Ovary (tissue), 3 donors: ENCODE results near the gene CLEC10A.
"Not testable (repeated sequence)": the region's sequence is repeated elsewhere in the genome, so short reads cannot be mapped to it uniquely, and the experiment has no call there.

Source experiments
- CTCF ChIP-seq, 3 donors: fragments of 450-650 bp in 2 of 3; fragments of 200-600 bp in 1 of 3; IDR thresholded peaks; one replicate each; pipeline versions ENCODE4 v1.5.1 to v1.8.0; 2016 to 2022; ENCODE audit warnings: antibody characterized with exemption in 3 of 3, mild to moderate bottlenecking in 1 of 3
- EP300 ChIP-seq: sonication (generic); formaldehyde crosslinking; IDR thresholded peaks from one replicate; pipeline ENCODE4 v1.6.1; 2017; ENCODE audit warnings: antibody characterized with exemption
- POLR2A ChIP-seq: fragments of 450-650 bp; IDR thresholded peaks from one replicate; pipeline ENCODE4 v1.6.1; 2017; ENCODE audit warnings: antibody characterized with exemption, mild to moderate bottlenecking, moderate library complexity
- donor health status: DM: no; HTN: no; CAD: no.

- TF ChIP-seq EP300; CTCF (IDR thresholded peaks at IDR 0.05); POLR2A: not testable (repeated sequence)
These were observed 33.2 kb downstream of the CLEC10A start for GRCh38 chr17:7046725-7047397.
